GM19438 (cell line): ENCODE data around the gene TACC2.

ENCODE experiments used
- ATAC-seq: cut with Tn5 transposase; IDR thresholded peaks from one replicate; pipeline ENCODE4 v1.9.1; 2021; ENCODE audit warnings: low read depth; ENCODE audit not compliant: unreplicated experiment

The TACC2 gene

DNA sequence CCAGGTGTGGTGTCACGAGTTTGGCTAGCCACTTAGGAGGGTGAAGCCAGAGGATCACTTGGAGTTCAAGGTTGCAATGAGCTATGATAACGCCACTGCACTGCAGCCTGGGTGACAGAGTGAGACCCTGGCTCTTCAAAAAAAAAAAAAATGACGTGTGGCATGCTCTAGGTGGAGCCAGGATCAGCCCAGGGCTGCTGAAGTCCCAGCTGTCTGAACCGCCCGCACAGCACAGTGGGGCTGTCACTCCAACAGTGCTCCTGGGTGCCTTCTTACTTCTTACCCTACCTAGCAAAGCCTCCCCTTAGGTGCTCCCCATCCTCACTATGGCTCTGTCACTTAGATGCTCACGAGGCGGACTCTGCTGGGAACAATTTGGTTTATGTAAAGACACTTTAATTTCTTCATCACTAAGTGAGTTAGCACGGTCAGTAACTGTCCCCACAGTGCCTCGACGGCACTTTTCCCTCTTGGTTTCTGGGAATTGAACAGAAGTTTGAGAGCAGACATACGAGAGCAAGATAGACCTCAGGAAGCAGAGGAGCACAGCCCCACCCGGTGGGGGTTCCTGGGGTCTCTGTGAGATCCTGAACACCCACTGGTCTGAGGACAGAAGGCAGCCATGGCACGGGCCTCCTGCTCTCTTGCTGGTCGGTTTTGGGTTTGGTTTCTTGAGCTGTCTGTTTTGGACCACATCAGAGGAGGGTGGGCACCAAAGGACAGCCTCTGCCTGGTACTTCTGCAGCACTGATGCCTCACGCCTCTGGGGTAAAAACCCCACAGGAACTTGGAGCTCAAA, 215.9 kb downstream of the TACC2 start:
- ATAC-seq: no peak

DNA sequence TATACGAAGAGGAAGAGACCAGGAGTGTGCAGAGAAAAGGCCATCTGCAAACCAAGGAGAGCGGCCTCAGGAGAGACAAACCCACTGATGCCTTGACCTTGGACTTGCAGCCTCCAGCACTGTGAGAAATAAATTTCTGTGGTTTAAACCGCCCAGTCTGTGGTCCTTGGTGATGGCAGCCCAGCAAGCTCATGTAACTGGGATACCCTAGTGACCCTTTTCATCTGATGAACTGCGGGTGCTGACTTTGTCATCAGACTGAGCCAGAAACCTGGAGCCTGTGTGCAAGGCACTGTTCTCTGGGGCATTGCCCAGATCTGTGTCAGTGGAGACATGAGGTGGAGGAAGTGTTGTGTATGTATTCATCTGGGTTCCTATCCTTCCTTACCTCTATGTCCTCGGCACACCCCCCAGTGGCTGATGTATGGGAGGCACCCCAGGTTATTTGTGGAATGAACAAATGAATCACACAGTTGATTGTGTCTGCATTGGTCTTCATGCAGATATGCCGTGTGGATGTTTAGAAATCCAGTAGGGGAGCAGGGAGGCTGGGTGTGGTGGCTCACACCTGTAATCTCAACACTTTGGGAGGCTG, 217.6 kb downstream of the TACC2 start:
- ATAC-seq: no peak

DNA sequence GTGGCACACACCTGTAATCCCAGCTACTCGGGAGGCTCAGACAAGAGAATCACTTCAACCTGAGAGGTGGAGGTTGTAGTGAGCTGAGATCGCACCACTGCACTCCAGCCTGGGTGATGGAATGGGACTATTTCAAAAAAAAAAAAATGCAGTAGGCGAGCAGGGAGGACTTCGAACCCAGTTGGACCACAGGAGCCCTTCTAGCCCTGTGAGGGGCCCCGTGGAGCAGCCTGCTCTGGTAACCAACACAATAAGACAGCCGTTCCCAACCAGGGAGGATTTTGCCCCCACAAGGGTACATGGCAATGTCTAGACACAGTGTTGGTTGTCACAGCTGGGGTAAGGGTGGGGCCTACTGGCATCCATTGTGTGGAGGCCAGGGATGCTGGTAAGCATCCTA, 218.2 kb downstream of the TACC2 start:
- no peak for ATAC-seq

DNA sequence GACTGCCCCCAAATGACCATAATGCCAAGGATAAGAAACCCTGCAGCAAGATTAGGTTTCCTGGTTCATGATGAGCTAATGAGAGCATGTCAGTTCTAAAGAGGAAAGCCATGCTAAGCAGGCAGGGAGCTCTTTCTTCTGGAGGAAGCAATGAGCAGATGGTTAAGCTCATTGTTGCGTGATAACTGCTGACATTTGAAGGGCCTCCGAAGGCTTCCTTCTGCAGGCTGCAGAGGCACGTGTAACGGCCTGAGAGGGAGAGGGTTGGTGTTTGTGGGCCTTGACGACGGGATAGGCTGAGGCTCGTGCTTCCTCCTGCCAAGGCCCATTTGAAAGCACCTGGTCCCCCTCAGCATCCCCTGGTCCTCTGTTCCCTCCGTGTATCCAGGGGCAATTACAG, 218.6 kb downstream of the TACC2 start:
- no peak for ATAC-seq

DNA sequence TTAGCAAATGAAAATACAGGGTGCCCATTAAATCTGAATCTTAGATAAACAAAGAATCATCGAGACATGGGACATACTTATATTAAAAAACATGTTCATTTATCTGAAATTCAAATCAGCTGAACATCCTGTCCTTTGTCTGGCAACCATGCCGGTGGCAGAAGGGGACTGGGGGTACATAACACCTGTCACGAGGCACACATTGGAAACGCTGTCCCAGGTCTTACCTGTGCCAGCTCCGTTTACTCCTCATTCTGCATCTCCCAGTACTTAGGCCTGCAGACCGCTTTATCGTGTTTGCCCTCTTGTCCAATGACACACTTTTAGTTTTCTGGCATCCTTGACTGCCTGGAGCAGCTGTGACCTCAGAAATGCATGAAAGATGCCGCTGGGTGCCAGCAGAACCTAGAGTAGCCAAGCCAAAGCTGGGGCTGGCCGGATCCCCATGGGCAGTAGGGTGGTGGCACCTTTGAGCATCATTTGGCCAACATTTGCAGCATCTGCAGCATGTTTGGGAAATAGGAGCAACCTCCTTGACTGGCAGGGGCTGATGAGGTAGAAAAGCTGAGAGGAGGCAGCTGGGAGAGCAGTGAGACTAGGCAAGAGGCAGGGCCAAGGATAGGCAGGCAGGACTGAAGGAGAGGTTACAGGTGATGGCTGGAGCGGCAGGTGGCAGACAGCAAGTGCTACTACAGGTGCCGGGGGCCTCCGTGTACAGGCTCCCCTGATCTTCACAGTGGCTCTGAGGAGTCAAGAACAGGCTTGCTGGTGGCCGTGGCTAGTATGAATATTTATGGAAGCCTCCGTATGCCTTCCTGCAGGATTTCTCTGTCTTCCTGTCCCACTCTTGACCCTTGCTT, 219.8 kb downstream of the TACC2 start:
- no peak for ATAC-seq

DNA sequence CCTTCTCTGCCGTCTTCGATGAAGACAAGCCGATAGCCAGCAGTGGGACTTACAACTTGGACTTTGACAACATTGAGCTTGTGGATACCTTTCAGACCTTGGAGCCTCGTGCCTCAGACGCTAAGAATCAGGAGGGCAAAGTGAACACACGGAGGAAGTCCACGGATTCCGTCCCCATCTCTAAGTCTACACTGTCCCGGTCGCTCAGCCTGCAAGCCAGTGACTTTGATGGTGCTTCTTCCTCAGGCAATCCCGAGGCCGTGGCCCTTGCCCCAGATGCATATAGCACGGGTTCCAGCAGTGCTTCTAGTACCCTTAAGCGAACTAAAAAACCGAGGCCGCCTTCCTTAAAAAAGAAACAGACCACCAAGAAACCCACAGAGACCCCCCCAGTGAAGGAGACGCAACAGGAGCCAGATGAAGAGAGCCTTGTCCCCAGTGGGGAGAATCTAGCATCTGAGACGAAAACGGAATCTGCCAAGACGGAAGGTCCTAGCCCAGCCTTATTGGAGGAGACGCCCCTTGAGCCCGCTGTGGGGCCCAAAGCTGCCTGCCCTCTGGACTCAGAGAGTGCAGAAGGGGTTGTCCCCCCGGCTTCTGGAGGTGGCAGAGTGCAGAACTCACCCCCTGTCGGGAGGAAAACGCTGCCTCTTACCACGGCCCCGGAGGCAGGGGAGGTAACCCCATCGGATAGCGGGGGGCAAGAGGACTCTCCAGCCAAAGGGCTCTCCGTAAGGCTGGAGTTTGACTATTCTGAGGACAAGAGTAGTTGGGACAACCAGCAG, 221.7 kb downstream of the TACC2 start:
- ATAC-seq: no peak

DNA sequence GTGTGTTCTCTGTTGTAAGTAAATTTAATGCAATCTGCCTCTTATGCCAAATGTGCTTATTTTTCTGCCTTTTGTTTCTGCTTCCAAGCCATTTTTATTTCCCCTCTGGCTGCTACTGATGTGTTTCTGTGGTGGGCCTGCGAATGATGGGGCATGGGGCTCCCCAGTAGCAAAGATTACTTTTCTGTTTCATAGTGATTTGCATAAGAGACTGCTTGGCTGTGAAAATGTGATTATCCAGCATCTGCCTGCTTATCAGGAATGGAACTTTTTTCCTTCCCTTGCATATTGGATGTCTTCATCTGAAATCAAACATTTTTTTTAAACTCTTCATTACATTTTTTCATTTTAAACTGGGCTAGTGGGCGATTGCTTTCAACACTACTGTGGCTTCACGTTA, 224.4 kb downstream of the TACC2 start:
- no peak for ATAC-seq

DNA sequence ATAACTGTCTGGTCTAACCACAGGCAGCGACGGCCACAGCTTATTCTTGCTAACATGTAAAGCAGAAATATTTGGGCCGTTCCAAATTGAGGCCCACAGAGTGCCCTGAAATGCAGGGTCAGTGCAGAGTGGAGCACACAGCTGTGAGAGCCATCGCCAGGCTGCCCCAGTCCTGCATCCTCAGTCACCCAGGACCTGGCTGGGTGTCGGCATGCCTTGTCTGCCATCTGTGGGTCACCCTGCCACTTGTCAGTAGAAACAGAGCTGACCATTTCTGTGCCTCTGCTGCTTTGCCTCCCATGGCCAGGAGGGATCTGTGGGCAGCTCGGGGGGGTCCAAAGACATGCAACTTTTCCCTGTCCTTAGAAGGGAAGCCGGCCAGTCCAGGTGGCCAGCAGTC, 224.8 kb downstream of the TACC2 start:
- no peak for ATAC-seq

DNA sequence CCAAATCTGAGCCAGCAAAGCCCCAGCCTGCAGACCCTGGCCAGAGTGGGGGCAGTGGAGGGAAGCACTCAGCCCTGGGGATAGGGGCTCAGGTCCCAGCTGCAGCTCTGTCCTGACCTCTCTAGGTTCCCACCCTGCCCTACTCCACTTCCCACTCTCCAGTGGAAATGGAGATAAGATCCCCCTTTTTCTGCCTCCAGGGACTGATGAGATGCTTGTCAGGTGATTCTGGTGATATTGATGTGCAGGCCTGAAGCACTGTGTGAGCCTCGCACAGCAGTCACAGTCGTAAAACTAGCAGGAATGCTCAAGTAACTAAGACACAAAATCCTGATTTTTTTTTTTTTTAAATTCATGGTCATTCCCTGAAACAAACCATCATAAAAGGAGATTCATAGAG, 227.1 kb downstream of the TACC2 start:
- ATAC-seq: no peak

DNA sequence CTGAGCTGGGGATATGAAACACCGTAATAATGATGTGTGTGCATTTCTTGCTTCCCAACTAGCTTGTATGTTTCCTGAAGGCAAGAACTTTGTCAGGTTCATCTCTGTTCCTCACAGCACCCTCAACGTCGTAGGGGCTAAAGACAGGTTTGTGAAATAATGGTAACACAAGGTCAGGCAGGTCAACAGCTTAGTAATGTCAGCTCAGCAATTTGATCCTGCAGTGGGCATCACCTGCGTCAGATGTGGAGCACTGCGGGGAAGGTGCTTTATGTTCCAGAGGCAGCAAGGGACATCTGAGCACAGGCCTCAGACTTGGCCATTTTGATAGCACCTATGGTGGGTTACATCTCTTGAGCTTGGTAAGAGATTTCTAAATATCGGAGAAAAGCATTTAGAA, 230.4 kb downstream of the TACC2 start:
- ATAC-seq: no peak

DNA sequence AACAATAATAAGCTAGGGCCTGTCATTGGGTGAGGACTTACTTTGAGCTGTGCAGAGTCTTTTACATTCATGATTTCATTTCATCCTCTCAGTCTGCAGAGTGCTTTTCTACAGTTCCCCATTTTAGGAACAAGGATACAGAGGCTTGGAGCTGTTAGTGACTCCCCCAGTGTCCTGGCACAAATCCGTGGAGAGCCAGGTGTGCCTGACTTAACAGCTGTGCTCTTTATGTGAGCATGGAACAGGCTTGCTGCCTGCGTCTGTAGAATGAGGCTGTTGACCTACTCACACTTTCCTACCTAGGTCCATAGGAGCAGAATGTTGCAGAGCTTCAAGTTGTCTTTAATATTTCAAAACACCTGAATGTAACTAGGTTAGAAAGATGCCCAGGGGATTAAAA, 231.8 kb downstream of the TACC2 start:
- no peak for ATAC-seq

DNA sequence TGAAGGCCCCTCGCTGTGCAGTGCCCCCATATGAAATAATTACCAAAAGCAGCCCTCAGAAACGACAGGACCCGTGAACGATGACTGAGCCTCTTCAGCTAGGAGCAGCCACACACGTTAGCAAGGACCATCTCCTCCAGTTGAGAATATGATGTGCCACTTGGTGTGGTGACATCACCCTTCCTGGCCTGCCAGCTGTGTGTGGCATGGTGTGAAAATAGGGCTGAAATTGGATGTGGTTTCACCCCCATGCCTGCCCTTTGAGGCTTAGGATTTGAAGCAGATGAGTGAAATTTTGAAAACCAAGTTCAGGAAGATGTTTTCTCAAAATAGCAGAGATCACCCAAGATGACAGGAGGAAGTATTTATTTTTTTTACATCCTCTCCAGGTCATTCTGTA, 233.0 kb downstream of the TACC2 start:
- ATAC-seq: no peak

DNA sequence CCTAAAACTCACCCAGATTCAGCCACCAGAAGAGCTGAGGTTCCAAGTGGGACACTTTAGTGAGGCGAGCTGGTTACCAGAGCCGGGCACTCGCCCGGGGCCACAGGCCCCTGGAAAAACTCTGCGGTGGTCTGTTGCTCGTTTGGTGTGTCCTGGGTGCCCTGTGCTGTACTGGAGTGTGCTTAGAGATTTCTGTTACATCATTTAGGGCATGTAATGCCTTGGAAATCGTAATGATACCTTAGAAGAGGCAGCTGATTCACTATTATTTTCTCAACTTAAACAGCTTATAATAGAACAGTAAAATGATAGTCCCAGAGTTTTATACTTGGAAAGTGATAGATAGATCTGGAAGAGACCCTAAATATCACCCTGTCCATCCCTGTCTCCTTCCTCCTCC, 233.7 kb downstream of the TACC2 start:
- no peak for ATAC-seq

DNA sequence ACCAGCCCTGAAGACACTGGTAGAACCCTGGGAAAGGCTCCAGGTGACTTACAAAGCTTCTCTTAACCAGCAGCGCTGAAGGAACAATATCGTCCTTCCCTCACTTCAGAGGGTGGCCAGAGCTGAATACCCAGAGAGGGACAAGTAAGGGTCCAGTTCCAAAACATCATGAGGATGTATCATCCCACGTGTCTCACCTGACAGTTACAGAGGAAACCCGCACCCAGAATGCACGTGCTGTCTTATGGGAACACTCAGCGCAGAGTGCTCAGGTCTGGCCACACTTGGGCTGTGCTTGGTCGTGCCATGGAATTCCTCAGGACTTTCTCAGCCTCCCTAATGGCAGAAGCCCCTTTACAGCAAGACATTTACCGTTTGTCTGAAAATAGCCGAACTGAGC, 235.2 kb downstream of the TACC2 start:
- ATAC-seq: no peak

DNA sequence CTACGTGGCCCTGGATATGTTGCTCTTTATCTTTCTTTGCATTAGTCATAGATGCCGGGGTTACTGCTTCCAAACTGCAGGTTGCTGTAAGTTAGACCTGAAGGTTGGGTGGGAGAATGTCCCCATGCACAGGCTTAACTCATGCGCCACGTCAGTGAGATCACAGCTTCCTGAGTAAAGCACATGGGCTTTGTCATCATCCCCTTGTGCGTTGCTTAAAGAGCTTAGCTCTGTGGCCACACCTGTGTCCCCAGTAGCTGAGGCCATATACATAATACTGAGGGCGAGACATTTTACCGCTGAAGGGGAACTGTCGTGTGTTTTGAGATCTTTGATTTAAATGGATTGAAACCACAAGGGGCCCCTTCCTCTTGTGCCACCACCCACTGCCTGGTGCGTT, 236.4 kb downstream of the TACC2 start:
- no peak for ATAC-seq

DNA sequence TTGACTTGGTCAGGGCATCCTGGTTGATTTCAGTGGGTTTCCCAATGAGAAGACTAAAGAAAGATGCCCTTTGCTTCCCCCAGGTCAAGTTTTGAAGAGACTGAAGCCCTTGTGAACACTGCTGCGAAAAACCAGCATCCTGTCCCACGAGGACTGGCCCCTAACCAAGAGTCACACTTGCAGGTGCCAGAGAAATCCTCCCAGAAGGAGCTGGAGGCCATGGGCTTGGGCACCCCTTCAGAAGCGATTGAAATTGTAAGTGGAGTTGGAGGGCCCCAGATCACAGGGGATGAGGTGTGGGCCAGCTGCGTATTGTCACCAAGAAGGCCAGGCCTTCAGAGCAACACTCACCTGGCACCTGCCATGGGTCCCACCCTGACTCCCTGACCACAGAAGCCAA, 238.8 kb downstream of the TACC2 start:
- ATAC-seq: no peak

DNA sequence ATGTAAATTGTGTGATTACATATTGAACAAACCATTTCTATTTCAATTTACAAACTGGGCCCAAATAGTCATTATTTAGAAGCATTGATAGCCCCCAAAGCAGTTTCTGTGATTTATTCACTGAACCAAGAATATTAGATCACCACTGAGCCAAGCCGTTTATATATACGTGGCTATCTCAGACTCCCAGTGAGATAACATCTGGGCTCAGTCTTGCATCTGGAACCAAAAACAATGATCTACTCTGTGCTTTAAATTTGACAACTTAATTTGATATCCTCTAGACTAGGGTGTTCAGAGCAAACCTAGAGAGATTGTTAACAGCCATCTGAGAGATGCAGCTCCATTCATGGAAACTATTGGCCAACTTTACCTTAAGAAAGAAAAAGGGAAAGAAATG, 240.7 kb downstream of the TACC2 start:
- ATAC-seq: no peak

DNA sequence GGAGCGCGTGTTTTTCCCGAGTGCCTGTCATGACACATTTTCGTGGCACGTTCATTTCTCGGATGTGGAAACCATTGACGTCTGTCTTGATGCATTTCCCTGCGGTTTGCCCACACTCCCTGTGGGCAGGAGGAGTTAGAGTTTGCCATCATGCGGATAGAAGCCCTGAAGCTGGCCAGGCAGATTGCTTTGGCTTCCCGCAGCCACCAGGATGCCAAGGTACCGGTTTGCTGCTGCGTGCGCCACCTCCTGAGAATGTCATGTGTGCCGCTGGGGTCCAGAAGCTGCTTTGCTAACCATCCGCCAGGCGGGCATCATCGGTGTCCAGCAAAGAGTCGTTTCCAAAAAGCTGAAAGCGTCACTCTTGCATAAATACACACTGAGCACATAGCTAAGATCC, 241.3 kb downstream of the TACC2 start:
- ATAC-seq: no peak

DNA sequence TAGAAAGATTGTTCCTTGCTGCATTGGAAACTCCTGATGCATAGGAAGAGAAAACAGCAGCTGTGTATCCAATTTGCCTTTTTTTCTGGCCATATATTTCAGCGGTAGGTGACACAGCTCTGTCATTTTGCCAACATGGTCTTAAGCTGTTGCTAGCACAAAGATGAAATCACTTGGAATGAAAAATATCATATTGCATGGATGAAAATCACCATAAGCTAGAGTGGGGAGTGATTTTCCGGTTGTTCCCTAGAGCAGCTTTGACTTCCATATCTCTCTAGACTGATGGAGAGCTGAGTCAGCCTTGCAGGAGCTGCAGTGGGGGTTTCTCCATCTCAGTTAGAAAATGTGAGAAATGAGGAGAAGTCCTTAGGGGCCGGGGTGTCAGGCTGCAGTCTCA, 243.8 kb downstream of the TACC2 start:
- no peak for ATAC-seq

DNA sequence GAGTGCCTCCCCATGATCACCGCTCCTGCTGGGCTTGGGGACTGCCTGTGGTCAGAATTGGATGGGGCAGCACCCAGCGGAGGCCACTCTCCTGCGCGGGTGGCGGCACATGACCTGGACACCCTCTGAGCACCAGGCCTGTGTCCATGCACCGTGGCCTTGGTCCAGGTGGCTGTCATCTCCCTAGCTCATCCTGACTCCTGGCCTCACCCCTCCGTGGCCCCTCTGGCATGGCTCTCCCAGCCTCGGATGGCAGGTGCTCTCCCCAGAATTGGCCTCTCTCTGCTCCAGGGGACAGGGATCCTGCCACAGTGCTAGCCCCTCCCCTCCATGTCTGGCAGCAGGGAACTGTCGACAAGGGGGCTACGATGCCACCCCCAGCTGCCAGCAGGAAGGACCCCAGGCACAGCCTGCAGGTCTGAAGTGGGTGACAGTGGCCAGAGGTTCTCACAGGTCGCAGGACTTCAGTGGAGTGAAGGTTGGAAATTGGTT, 244.9 kb downstream of the TACC2 start:
- ATAC-seq: no peak

DNA sequence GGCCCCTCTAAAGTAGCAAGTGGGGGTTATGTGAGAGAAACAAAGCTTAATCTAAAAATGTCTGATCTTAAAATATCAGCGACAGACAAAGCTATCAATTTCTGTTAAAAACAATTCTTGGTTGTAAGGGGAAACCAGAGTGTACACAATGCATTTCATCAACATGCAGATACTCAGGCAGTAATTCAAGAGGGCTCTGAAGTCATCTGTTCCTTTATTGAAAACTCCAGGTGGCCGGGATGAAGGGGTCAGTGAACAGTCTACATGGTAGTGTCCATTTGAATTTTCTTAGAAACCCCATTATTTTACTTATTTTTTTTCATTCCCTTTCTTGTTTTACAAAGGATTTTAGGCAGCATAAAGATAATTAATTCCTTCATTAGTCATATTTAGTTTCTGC, 245.5 kb downstream of the TACC2 start:
- ATAC-seq: no peak
